Esophagus squamous epithelium (tissue), 5 donors: Measurements from ENCODE around the gene BRD1. TPM values are rescaled to one million over a fixed set of nuclear protein-coding genes. Genes with fewer than 3 reads are reported as not detected.
"Not testable (repeated sequence)": the region's sequence is repeated elsewhere in the genome, so short reads cannot be mapped to it uniquely, and the experiment has no call there.

Experiments used
- DNase-seq: peaks from one replicate; lab custom pipeline; 2025; lab: John Stamatoyannopoulos, UW
- H3K27ac ChIP-seq, 4 donors: fragments of 200-600 bp; sonication (generic); one replicate each; pipeline ENCODE4 v1.5.1; 2016 to 2019; ENCODE audit warnings: mild to moderate bottlenecking in 1 of 4
- H3K27me3 ChIP-seq, 4 donors: fragments of 200-600 bp; sonication (generic); 1 replicate in 3 of 4; 2 replicates in 1 of 4; pipeline versions ENCODE4 v1.5.1 to v1.6.0; 2017 to 2021; ENCODE audit warnings: antibody characterized with exemption in 1 of 4
- H3K36me3 ChIP-seq, 3 donors: fragments of 200-600 bp; sonication (generic); one replicate each; pipeline ENCODE4 v1.5.1; 2016 to 2019
- H3K4me1 ChIP-seq, 3 donors: fragments of 200-600 bp; sonication (generic); one replicate each; pipeline ENCODE4 v1.5.1; 2017 to 2019
- H3K4me3 ChIP-seq, 4 donors: fragments of 200-600 bp; sonication (generic); 1 replicate in 3 of 4; 2 replicates in 1 of 4; pipeline ENCODE4 v1.5.1; 2016 to 2019; ENCODE audit warnings: mild to moderate bottlenecking in 2 of 4, moderate library complexity in 1 of 4
- H3K9me3 ChIP-seq, 3 donors: fragments of 200-600 bp; sonication (generic); one replicate each; pipeline ENCODE4 v1.5.1; 2016 to 2019
- POLR2A ChIP-seq, 4 donors: fragments of 450-650 bp; IDR thresholded peaks; one replicate each; pipeline ENCODE4 v1.6.1; 2017; ENCODE audit warnings: antibody characterized with exemption in 4 of 4, mild to moderate bottlenecking in 4 of 4, moderate library complexity in 3 of 4
- WGBS, 2 donors: methylation state at CpG; one replicate each; pipeline ENCODE4 v1.1.5; 2018; 5-methylcytosine and 5-hydroxymethylcytosine counted together
- intact Hi-C: fragments of 100-400 bp; cut with DNase I; formaldehyde crosslinking; loops from one replicate; pipeline ENCODE4 v1.15.0; 2022
- total RNA-seq, 4 donors: library from RNA; depleted of rRNA; stranded (reverse); fragments of >200 nt; gene quantifications; one replicate each; pipeline ENCODE4 v1.1.0, GENCODE V29; 2016
- TF ChIP-seq, protein P1 (sequence below), 6 experiments: fragments of 450-650 bp in 4 of 6; fragments of 200-600 bp in 2 of 6; sonication (generic) in 2 of 6; IDR thresholded peaks; one replicate each; pipeline ENCODE4 v1.5.1; 2016 to 2019; ENCODE audit warnings: antibody characterized with exemption in 6 of 6, mild to moderate bottlenecking in 4 of 6, moderate library complexity in 4 of 6
- donor health status: DM: yes; HTN: yes; CAD: no.

BRD1 gene
- total RNA-seq, 4 donors from 2014 or later = 17.8 to 37.4 (median 29.9) TPM

DNA sequence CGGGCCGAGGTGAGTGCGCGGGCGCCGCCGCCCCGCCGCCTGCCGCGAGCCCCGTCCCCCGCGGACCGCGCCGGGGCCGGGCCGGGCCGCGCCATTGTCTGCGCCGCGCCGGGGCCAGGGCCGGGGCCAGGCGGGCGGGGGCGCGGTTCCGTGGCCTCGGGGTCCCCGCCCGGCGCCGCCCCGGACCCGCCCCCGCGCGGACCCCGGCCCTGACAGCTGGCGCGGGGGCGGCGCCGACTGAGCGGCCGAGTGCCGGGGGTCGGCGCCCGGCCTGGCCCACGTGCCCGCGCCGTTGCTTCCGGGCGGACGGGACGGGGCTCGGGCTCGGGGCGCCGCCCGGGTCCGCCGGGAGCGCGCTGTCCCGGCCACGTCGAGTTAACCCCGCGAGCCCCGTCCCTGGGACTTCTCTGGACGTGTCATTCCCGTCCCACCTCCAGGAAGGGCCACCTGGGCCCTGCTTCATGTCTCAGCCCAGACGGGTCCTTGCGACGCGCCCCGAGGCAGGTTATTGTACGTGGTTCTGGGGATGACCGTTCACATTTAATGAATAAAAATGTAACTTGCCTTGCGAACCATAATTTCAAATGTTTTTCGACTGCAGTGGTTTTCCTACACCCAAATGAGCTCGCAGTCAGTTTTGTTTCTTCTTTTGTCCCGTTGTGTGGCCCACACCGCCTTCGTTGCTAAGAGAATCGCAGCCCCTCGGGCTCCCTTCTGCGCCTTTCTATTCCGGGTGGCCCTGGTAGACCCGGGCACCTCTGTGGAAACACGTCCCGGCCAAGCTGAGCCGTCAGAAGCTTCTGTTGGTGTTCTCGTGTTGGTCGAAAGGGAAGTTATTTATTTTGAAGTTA is 26.5 kb upstream of the BRD1 start:
- H3K9me3 ChIP-seq = no peaks in the 10 kb centered on the region
- WGBS, 2 donors = 0 to 1% methylated on average over 16 to 25 of the region's 101 CpGs
- H3K27me3 ChIP-seq = peaks cover 4 to 22% (median 10%) of the 10 kb centered on the region in 4 donors
- peaks cover 0 to 15% (median 0%) of the 10 kb centered on the region in 3 donors for H3K36me3 ChIP-seq
- peaks cover 26 to 40% (median 30%) of the 10 kb centered on the region in 3 donors for H3K4me1 ChIP-seq
- intact Hi-C loops = no loop called here
- no peak for DNase-seq
- H3K4me3 ChIP-seq = peak overlapping the region; percentile 55 to 90 (median 74)
- TF ChIP-seq, protein P1, sequence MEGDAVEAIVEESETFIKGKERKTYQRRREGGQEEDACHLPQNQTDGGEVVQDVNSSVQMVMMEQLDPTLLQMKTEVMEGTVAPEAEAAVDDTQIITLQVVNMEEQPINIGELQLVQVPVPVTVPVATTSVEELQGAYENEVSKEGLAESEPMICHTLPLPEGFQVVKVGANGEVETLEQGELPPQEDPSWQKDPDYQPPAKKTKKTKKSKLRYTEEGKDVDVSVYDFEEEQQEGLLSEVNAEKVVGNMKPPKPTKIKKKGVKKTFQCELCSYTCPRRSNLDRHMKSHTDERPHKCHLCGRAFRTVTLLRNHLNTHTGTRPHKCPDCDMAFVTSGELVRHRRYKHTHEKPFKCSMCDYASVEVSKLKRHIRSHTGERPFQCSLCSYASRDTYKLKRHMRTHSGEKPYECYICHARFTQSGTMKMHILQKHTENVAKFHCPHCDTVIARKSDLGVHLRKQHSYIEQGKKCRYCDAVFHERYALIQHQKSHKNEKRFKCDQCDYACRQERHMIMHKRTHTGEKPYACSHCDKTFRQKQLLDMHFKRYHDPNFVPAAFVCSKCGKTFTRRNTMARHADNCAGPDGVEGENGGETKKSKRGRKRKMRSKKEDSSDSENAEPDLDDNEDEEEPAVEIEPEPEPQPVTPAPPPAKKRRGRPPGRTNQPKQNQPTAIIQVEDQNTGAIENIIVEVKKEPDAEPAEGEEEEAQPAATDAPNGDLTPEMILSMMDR (IDR thresholded peaks at IDR 0.05) = no peak
- TF ChIP-seq POLR2A (IDR thresholded peaks at IDR 0.05) = no peak
- H3K27ac ChIP-seq = peak overlapping the region; percentile 81 to 95 (median 87)

DNA sequence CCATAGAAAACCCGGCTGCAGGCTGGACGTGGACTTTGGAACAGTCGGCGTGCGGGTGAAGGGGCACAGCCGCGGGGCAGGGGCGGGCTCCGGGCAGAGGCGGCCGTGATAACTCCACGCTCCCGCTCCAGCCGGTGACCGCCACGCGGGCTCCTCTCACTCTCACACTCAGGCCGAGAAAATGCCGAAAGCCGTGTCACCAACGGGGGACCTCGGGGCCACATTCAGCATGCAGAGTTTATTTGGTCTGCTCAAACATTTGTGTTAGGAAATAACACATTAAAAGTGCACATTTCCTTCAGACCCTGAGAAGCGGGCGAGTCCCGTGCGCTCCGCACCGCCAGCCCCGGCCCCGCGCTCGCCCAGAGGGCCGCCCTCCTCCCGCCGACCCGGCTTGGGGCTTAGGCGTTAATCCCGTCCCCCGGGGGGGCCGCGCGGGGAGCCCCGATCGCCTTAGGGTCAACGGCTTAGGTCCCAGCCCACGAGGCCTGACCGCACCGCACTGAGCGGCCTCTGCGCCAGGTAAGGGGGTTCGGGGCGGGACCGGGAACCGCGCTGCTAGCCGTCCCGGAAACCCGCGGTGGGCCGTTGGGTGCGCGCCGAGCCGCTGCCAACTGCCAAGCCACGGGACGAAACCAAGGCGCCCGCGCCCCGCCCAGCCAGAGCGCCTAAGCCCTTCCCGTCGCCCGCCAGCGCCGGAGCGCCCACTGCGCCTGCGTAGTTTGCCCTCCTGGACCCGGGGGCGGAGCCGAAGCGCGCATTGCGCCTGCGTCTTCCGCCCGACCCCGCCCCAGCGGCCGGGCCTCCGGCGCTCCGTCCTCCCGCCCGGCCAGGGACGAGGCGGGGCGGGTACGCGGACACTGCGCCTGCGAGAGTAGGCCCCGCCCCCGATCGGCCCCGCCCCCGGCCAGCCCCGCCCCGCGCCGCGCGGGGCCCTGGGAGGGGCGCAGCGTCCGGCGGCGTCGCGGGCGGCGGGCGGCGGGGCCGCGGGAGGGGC is 25.5 kb upstream of the BRD1 start, which contains the start of gene ZBED4:
ZBED4 (plus strand) TSS at position 947 of the 997 bp plus-strand sequence. CDS start 29,819 bp downstream, outside the sequence.
- no peaks in the 10 kb centered on the region for H3K9me3 ChIP-seq
- peak within 1 kb of the TSS; percentile 65 to 92 (median 86) for H3K4me3 ChIP-seq
- peaks cover 0 to 8% (median 0%) of the 10 kb centered on the region in 3 donors for H3K36me3 ChIP-seq
- peaks cover 36 to 50% (median 40%) of the 10 kb centered on the region in 3 donors for H3K4me1 ChIP-seq
- DNase-seq = peak; percentile 63
- H3K27me3 ChIP-seq = peaks cover 14 to 32% (median 18%) of the 10 kb centered on the region in 4 donors
- intact Hi-C loops = no loop called here
- WGBS, 2 donors = 0 to 7% methylated on average over 5 to 14 of the region's 127 CpGs
- H3K27ac ChIP-seq = peak within 1 kb of the TSS; percentile 90 to 98 (median 96)
- TF ChIP-seq, protein P1 (IDR thresholded peaks at IDR 0.05) = no peak
- TF ChIP-seq POLR2A (IDR thresholded peaks at IDR 0.05) = peak in 2 of 4 donors; percentile 72 to 89

DNA sequence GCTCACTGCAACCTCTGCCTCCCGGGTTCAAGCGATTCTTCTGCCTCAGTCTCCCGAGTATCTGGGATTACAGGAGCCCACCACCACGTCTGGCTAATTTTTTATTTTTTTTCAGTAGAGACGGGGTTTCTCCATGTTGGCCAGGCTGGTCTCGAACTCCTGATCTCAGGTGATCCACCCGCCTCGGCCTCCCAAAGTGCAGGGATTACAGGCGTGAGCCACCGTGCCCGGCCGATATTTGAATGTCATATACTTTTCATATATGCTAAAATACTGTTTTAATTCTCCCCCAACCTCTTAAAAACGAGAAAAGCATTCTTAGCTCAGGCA is 24.9 kb upstream of the BRD1 start:
- peaks cover 36 to 55% (median 42%) of the 10 kb centered on the region in 3 donors for H3K4me1 ChIP-seq
- intact Hi-C loops, H3K36me3 ChIP-seq, DNase-seq, H3K9me3 ChIP-seq: not testable (repeated sequence)
- H3K4me3 ChIP-seq = peak overlapping the region; percentile 59 to 92 (median 86)
- peaks cover 16 to 39% (median 22%) of the 10 kb centered on the region in 4 donors for H3K27me3 ChIP-seq
- H3K27ac ChIP-seq = peak overlapping the region; percentile 90 to 98 (median 96)
- 51 to 69% methylated on average over 12 to 13 of the region's 13 CpGs for WGBS, 2 donors

DNA sequence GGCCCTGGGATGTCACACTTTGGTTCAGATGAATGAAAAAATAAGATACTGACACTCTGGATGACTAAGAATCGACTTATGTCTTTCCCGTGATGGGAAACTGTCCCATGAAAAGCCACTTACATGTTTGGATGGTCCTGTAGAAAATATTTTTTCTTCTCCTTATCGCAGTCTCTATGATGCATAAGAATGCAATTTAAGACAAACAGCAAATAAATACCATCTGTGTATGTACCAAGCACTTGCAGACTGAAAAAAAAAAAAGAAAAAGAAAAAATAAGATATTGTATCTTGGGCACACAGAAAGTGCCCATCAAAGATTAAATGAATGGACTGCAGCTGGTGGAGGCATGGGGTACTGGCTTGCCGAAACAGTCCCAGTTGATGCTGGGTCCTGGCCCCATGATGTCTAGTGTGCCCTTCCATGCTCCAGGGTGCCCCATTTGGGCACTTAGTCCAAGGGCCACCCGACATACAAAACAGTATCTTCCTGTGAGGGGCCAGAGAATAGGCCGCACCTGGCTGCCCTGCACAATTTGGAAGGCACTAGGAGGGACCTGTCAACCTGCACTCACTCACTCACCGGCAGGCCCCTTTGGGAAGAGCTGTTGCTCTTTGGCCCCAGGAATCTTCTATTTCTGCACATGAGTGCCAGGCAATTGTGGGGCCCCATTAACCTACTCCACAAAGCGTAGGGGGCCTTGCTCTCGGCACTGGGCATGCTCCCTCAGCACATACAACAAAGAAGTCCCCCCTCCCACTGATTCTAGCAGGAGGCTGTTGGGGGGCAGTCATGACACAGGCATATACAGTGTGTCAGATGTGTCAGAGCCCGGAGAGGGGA is 23.5 kb upstream of the BRD1 start:
- Histone ChIP-seq H3K9me3 (no peaks in the 10 kb centered on the region), H3K27ac (no peak overlapping the region), H3K36me3 (no peaks in the 10 kb centered on the region), H3K4me1 (peaks cover 36 to 52% (median 40%) of the 10 kb centered on the region in 3 donors), H3K27me3 (peaks cover 16 to 53% (median 23%) of the 10 kb centered on the region in 4 donors), H3K4me3 (no peak overlapping the region)
- 57 to 79% methylated on average over 6 of the region's 10 CpGs for WGBS, 2 donors
- DNase-seq = no peak
- intact Hi-C loops = no loop called here
- TF ChIP-seq POLR2A (IDR thresholded peaks at IDR 0.05) = no peak
- TF ChIP-seq, protein P1 (IDR thresholded peaks at IDR 0.05) = no peak
